T-helper 2 cell treated with Interferon-gamma antibody and Interleukin-4, amounts not matched to agents 100 ng/mL and 5 ng/mL, for 36 hours (primary cell): ENCODE results near the gene RNU6-7. TPM values are rescaled to one million over a fixed set of nuclear protein-coding genes. Genes with fewer than 3 reads are reported as not detected.

Experiments used
- total RNA-seq: library from RNA; stranded (reverse); gene quantifications from 2 replicates; pipeline ENCODE4 v1.2.3, GENCODE V29; 2022

The RNU6-7 gene
- total RNA-seq, 1 donor from 2014 or later = not detected

Other genes with a start within 250 kb of the RNU6-7 start
- gene ARHGAP5, start 124.7 kb upstream of the RNU6-7 start, total RNA-seq = 31.2 and 32.5 TPM in 2 replicates
- gene RNU6-8, start 1.2 kb downstream of the RNU6-7 start, total RNA-seq = not detected in 2 replicates
- gene AKAP6, start 127.3 kb downstream of the RNU6-7 start, total RNA-seq = 0.45 and 1.4 TPM in 2 replicates